Kasumi-1 (cell line): ENCODE results near the gene HUS1B.
A peak's percentile ranks its signal among the peaks of the same experiment; 100 is the strongest.
"Not testable (repeated sequence)": the region's sequence is repeated elsewhere in the genome, so short reads cannot be mapped to it uniquely, and the experiment has no call there.

Experiments used
- DNase-seq, 2 experiments: peaks; one replicate each; lab custom pipeline; 2025; lab: John Stamatoyannopoulos, UW

Gene HUS1B

GRCh38 chr6:678520-678919 is 21.6 kb upstream of the HUS1B start:
- DNase-seq = no peak

GRCh38 chr6:677919-678318 is 21.0 kb upstream of the HUS1B start:
- DNase-seq = no peak

- no peak for DNase-seq
These were observed 18.1 kb upstream of the HUS1B start for GRCh38 chr6:674956-675355.

GRCh38 chr6:674406-674805 is 17.5 kb upstream of the HUS1B start:
- DNase-seq = no peak

GRCh38 chr6:667253-667927 is 10.5 kb upstream of the HUS1B start:
- DNase-seq = no peak

- DNase-seq = no peak
These were observed 8.7 kb upstream of the HUS1B start for GRCh38 chr6:665403-666267.

GRCh38 chr6:663788-664187 is 6.9 kb upstream of the HUS1B start:
- not testable (repeated sequence) for DNase-seq

GRCh38 chr6:659716-660581 is 3.0 kb upstream of the HUS1B start:
- DNase-seq = no peak

- no peak for DNase-seq
These were observed 1.3 kb upstream of the HUS1B start for GRCh38 chr6:658244-658643.

- DNase-seq = no peak
These were observed 843 bp upstream of the HUS1B start for GRCh38 chr6:657743-658142.

GRCh38 chr6:654136-654535 is 2.8 kb downstream of the HUS1B start:
- no peak for DNase-seq

GRCh38 chr6:652865-653264 is 4.0 kb downstream of the HUS1B start:
- DNase-seq = no peak

- DNase-seq = no peak
These were observed 6.8 kb downstream of the HUS1B start for GRCh38 chr6:650098-650497.

- DNase-seq = no peak
These were observed 14.1 kb downstream of the HUS1B start for GRCh38 chr6:642805-643204.

- DNase-seq = no peak
These were observed 15.5 kb downstream of the HUS1B start for GRCh38 chr6:641225-641985.

GRCh38 chr6:636488-636887 is 20.4 kb downstream of the HUS1B start:
- no peak for DNase-seq

- DNase-seq = no peak
These were observed 21.7 kb downstream of the HUS1B start for GRCh38 chr6:635233-635632.

GRCh38 chr6:633611-634010 is 23.3 kb downstream of the HUS1B start:
- no peak for DNase-seq

- DNase-seq = no peak
These were observed 28.1 kb downstream of the HUS1B start for GRCh38 chr6:628766-629165.

- DNase-seq = no peak
These were observed 30.7 kb downstream of the HUS1B start for GRCh38 chr6:626236-626635.

GRCh38 chr6:624979-625378 is 31.9 kb downstream of the HUS1B start:
- peak in 1 of 2 experiments; percentile 2 for DNase-seq

GRCh38 chr6:622462-622861 is 34.4 kb downstream of the HUS1B start:
- no peak for DNase-seq
